Gastroesophageal sphincter (tissue), 2 donors: Measurements from ENCODE around the gene THSD4.

Source experiments
- EP300 ChIP-seq: sonication (generic); formaldehyde crosslinking; IDR thresholded peaks from one replicate; pipeline ENCODE4 v1.6.1; 2017; ENCODE audit warnings: antibody characterized with exemption, mild to moderate bottlenecking
- POLR2A ChIP-seq, 2 donors: fragments of 450-650 bp; IDR thresholded peaks; one replicate each; pipeline ENCODE4 v1.6.1; 2017; ENCODE audit warnings: antibody characterized with exemption in 2 of 2, mild to moderate bottlenecking in 2 of 2, moderate library complexity in 1 of 2

DNA sequence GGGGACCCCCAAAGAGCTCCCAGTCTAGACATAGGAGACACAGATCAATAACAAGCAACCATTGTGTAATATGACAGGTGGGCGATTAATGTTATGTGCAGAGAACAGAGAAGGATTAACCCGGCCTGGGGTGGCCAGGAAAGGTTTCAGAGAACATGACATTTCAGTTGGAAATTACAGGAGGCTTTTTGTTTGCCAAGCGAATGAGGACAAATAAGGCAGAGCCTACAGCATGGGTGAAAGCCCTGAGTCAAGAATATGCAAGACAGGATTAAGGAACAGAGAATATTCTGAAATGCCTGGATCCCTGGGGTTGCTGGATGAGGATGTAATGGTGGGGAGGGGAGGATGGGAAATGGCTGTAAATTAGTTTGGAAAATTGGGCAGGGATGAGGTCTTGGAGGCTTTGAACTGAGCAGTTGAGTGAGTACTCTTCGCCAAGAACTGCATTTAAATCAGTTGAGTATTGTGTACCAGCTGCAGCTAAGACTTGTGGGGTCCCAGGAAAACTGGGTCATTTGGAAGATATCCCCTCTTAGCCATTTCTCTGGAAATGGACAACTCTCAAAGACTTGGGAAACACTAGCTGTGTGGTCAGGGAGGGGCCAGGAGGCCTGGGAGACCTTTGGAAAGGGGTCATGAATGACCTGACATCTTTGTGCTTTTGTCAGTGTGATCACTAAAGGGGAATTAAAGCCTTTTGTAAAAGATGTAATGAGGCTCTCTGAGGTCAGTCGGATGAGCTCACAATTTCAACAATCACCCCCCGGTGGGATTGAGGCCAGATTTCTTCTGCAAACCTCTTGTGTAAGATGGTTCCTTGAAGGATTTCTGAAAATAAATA, 496.5 kb downstream of the THSD4 start:
- TF ChIP-seq EP300 = no peak
- no peak for TF ChIP-seq POLR2A (IDR thresholded peaks at IDR 0.05)
